ENCODE data around the gene SLAMF9.

The SLAMF9 gene

DNA sequence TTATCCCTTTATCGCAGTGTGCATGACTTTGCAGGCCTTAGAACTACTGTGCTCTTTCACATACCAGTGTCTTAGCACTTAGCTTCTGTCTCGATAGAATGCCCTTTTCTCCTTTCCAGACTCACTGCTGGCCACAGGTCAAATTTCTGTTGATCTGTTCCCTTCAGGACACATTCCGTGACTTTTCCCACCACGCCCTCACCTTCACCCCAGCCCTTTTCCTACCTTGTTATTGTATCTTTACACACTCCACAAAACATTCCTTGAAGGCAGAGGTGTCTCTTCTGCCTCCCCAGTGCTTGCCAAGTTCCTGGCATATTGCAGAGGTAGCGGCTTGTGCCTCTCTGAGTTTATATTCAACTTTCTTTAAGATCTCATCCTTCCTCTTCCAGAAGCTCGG, 4.9 kb downstream of the SLAMF9 start:
- no peak for DNase-seq (ENCODE audit: extremely low spot score, insufficient read length, low read depth)

DNA sequence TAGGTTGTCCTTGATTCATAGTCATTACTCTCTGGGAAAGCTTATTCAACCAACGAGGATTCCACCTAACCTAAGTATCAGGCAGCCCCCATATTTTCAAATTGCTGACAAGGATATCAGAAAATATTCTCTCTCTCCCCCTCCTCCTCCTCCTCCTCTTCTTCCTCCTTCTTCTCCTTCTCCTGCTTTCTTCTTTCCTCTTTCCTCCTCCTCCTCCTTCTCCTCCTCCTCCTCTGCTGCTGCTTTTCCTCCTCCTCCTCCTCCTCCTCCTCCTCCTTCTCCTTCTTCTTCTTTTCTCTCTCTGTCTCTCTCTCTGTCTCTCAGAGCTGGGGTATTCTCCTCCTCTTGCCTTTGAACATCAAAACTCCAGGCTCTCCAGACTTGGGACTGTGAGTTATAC, 6.1 kb downstream of the SLAMF9 start:
- DNase-seq (ENCODE audit: extremely low spot score, insufficient read length, low read depth), result no peak
- no peak for FAIRE-seq

More for the DNA sequence above, 4.9 kb downstream of the SLAMF9 start:
- FAIRE-seq, result no peak

DNA sequence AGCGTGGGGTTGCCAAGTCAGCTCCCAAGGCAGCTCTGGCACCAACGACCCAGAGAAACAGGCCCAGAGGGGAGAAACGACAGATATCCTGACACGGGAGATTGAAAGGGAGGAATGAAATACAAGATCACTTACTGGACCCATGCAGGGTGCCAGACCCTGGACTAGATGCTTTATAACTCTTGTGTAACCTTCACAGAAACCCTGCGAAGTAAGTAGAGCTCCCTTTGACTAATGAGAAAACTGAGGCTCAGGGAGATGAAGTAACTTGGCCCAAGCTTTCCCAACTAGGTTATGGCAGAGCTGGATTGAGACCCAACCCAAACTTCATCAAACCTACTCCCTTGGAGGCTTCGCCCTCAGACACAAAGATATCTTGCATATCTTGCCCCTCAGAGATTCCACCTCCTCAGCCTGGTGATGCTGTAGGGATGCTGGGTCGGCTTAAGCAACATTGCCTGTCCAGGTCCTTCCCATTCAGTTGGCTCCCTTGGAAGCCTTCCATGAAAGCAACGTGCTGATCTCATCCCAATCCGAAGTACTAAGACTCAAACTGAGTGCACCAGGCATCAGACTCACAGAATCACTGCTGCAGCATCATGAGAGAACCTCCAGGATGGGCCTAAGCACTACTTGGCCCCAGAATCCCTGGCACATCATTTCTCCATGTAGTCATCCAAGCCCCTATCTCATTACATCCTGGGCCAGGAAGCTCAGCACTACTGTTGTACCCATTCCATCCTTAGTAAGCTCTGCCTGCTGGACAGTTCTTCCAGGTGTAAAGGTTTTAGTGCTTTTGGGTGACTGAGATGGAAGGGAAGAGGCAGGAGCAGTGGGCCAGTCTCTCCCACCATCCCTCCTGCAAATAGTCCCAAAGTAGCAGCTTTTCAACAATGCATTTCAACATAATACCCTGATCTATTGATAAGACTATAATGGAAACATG, 7.5 kb downstream of the SLAMF9 start:
- FAIRE-seq (no peak), DNase-seq (ENCODE audit: extremely low spot score, insufficient read length, low read depth) (no peak)

DNA sequence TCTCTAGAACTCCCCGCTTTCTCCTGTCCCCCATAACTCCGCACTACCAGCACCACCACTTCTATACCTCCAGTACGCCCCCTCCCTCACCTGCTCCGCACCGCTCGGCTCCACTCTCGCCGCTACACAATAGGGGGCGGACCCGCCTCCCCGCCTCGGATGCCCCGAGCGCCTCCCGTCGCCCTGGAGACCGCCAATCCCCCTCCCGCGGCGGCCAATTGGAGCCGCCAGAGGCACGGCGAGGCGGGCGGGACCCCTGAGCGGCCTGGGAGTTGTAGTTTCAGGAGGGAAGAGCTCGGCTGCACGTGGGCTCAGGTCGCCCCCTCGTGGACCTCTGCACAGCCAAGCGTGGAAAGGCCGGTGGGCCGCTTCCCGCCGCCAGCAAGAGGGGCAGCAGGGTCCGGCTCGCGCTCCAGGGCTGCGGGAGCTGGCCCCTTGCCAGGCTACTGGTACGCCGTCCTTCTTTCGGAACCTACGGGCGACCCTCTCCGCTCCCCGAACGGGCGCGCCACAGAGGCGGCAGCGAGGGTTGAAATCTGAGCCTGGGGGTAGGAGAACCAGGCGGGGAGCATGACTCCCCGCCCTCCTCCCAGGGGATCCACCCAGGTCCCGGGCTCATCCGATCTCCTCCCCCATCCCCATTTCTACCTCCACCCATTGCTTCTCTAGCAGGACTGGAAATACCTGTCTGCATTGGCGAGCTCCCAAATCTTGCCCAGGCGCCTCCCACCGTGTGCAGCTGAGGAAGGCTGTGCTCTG, 8.4 kb downstream of the SLAMF9 start, which contains the start of gene IGSF9:
Gene IGSF9 (minus strand): TSS at position 131 of the 759 bp plus-strand sequence. CDS start 2,159 bp downstream, outside the sequence.
- no peak for DNase-seq (ENCODE audit: extremely low spot score, insufficient read length, low read depth)
- FAIRE-seq, result no peak

DNA sequence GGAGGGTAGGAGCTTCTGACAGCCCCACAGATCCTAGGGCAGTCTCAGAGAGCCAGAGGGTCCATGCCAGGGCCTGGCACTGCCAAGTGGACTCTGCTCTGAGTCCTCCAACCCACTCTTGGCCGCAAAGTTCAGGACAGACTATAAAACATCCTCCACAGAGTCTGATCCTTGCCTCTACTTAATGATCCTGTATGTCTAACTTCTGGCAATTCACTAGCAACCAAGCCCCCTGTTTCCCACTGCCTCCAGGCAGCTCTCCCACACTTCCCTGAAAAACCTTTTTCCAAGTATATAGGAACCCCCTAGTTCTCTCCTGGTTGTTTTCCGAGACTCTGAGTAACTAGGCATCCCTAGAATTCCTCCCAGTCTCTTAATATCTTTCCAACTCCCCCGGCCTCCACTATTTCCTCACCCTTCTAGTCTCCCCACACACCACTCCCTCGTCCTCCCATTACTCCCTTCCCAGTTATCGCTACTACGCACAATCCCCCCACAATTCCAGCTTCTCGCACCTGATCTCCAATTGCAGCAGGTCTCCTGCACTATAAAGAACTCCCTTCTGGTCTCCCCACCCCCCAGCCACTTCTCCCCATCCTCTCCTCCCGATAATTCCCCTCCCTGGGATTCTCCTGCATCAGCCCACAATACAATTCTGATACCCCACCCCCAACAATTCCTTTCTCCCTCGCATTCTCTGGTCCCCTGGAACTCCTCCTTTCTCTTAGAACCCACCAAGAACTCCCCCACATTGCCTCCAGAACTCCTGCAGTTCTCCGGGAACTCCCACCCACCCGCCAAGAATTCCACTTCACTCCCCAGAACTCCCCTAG, 9.2 kb downstream of the SLAMF9 start:
- FAIRE-seq (no peak), DNase-seq (ENCODE audit: extremely low spot score, insufficient read length, low read depth) (no peak)

DNA sequence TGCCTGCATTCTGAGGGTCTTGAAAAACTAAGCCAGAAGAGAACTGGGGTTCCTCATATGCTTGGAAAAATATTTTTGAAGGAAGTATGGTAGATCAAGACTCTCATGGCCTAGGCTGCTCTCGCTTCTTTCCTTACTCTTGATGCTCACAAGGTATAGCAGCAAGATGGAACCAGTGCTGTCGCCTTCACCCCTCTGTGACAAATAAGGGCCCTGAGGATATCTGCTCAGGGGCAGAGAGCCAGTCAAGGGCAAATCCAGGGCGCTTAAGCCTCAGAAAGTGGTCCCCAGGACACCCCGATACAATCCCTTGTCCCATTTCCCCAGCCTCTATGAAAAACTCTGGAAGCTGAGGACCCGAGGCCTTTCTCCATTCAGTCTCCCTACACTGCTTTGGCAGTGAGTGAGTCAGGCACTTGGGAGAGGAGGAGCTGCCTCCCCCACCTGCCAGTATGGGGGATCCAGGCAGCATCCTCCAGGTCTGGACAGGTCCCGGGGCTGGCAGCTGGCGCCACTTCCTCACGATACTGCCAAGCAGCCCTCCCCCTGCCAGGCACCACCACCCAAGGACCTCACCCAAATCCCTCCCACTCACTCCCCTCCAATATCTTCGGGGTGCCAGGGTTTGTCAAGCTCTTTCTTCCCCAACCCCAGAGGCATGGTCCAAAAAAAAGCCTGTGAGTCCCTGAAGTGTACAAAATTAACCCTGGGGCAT, 10.0 kb downstream of the SLAMF9 start:
- no peak for DNase-seq (ENCODE audit: extremely low spot score, insufficient read length, low read depth)
- FAIRE-seq, result no peak

DNA sequence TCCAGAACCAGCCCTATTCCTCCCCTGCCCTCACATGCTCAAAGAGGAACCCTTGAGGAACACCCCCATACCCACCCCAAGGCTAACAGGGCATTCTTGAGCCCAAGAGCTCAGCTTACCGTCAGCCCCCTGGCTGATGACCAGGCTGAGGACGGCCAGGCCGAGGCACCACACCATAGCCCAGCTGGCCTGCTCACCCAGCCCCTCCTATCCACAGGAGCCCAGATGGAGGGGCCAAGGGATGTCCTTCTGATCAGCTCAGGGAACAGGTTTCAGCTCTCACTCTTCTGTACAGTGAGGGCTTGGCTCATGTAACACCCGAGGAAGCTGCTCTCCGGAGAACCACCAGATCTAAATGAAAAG, 10.8 kb downstream of the SLAMF9 start:
- FAIRE-seq (no peak), DNase-seq (ENCODE audit: extremely low spot score, insufficient read length, low read depth) (no peak)

DNA sequence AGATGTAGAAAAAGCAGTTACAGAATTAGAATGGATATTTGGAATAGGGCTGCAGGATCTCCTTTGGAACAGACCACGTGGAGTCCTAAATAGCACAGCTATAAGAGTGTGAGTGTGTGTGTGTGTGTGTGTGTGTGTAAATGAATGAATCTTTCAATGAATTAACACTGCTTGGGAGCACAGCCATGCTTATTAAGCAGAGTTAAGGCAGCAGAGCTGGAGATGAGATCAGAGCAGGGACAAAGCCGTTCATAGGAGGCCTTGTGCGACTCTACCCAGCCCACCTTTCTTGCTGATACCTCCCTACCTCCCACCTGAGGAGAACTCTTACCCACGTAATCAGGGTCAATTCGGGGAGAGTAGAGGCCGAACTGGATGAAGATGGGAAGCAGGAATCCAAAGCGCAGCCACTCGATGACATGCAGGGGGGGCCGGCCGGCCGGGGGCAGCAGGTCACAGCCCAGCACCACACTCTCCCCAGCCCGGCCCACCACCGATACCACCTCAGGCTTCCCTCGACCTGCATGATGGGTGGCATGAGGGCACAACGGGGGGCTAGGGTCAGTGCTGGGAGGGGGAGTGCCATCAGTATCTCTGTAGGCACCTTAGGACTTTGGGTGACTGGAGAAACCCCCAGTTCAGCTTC, 11.3 kb downstream of the SLAMF9 start:
- FAIRE-seq (no peak), DNase-seq (ENCODE audit: extremely low spot score, insufficient read length, low read depth) (no peak)

DNA sequence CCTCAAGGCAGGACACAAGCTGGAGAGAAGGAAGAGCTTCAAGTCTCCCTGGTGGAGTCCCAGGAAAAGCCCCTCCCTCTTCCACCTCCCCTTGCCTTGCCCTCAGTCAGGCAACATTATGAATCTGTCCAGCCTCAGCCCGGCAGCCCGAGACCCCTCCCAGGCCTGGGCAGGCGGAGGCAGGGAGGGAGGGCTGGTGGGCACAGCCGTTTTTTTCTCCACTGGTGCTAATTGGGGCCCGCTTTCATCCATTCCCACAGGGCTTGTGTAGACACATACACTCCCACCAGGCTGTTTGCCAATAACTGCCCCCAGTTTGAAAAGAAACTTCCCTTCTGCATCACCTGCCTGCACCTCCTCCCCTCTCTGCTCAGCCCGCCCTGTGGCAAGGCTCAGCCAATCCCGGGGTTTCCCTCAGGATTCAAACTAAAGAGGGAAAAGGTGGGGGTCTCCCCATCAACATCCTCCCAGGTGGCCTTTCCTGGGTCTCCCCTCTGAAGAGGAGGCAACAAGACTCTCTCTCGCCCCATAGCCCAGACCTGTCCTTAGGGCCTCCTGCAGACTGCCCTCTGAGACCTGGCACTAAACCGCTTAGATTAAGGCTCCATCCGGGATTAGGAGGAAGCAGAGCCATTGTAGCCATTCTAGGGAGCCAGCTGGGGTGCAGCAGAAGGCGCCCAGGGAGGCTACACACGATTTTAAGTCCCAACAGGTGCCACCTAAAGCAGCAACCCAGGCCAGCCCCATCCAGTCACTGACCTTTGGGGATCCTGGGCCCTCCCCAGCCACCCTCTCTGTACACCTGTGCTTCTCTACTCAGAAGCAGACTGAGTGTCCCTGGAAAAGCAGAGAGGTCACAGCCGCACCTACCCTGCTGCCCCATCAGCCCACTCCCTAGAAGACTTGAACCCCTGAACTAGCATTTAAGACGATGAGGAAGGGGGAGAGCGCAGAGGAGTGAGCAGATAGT, 12.2 kb downstream of the SLAMF9 start:
- DNase-seq (ENCODE audit: extremely low spot score, insufficient read length, low read depth) (no peak), FAIRE-seq (no peak)

DNA sequence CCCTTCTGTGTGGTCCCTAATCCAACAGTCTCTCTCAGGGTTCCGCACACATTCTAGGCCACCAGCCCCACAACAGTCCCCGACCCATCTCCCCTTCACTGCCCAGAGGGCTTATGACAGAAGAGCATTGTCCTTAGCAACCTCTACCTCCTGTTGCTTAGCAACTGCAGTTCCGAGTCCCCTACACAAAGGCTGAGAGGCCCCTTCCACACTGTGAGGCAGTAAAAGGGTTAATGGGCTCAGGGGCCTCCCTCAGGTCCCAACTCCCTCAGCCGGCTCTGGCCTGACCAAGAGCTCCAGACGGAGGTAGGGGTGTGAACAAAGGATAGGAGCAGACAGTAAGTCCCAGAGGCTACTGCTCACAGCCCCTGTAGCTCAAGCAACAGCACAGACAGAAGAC, 12.9 kb downstream of the SLAMF9 start:
- FAIRE-seq (no peak), DNase-seq (ENCODE audit: extremely low spot score, insufficient read length, low read depth) (no peak)

DNA sequence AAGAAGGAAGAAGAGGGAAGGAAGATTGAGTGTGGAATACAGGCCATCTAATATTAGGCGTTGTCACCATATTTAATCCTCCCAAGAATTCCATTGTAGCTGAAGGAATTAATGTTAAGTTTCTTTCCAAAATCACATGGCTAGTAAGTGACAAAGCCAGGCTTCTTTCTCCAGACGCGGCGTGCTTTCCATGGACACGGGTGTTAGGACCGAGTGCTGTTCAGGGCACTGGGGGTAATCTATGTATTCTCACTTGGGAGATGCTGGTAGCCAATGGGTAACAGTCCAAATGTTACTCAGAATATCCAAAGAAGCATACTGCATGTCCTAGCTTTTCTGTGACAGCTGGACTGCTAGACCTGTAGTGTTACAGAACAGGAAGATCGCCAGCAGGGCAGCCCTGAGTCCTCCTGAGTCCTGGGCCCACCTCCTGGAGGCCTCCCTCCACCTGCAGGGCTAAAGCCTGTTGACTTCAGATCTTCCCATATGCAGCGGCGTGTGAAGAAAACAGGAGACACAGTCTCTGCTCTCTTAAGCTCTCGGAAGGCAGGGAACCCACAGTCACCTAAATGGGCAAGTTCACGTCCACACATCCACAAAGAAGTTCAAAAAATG, 13.9 kb downstream of the SLAMF9 start:
- no peak for FAIRE-seq
- DNase-seq (ENCODE audit: extremely low spot score, insufficient read length, low read depth), result no peak

DNA sequence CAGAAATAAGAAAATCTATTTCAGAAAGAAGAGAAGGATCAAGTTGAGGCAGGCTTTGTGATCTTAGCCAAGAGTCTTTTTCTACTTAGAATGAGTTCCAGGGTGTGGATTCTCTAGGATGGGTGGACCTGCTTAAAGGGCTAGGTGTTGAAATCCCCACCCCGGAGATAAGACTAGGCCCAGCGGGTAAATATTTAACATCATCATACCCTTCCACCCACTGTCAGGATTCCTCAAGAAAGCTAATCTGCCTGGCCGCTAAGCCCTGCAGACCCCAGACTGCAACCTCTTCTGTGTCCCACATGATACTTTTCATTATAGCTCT, 14.4 kb downstream of the SLAMF9 start:
- no peak for DNase-seq (ENCODE audit: extremely low spot score, insufficient read length, low read depth)
- no peak for FAIRE-seq

DNA sequence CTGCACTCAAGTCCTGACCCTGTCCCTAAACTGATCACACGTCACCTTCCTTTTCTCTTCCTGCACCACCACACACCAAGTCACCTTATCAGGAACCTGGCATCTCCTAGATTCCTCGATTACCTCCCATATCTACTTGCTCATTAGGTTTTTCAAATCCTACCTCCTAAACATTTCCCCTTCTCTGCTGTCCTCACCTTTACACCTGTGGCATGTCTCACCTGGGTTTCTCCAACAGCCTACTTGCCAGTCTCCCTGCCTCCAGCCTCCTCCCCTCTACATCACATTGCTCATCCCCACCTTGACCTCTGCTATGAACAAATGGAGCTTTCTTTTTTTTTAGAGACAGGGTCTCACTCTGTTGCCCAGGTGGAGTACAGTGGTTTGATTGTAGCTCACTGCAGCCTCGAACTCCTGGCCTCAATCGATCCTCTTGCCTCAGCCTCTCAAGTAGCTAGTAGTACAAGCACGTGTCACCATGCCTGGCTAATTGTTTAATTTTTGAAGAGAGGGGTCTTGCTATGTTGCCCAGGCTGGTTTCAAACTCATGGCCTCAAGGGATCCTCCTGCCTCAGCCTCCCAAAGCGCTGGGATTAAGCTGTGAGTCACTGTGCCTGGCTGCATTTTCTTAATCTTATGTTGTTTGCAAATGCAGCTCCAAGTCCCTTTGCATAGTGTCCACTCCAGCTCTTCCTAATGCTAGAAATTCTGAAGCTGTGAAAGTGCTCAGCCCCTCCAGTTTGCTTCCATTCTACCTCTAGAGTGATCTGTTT, 14.9 kb downstream of the SLAMF9 start:
- FAIRE-seq, result no peak
- no peak for DNase-seq (ENCODE audit: extremely low spot score, insufficient read length, low read depth)

DNA sequence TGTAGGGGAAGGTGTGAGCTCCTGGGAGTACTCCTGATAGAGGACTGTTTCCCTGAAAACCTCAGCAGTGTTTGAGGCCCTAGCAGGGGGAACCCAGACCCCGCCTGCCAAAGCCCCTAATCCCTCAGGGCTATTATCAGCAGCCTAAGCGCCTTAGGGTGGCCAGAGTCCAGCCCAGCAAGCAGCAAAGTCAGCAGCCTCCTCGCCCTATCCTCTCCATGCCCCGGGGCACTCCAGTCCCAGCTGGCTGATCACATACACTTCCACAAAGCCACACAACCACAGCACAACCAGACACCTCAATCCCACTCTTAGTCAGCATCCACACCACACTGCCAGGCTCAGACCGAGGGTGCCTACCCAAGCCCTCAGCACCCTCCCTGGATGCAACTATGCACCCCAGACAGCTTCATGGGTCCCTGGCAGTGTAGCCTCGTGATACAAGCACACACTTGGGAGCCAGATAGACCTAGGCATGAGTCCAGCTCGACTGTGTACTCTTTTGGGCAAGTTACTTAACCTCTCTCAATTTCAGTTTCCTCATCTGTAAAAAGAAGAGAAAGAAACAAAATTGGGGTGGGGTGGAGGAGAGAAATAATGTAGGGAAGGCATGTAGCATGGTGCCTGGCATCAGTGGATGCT, 15.7 kb downstream of the SLAMF9 start:
- FAIRE-seq (peak; percentile 24), DNase-seq (ENCODE audit: extremely low spot score, insufficient read length, low read depth) (no peak)

DNA sequence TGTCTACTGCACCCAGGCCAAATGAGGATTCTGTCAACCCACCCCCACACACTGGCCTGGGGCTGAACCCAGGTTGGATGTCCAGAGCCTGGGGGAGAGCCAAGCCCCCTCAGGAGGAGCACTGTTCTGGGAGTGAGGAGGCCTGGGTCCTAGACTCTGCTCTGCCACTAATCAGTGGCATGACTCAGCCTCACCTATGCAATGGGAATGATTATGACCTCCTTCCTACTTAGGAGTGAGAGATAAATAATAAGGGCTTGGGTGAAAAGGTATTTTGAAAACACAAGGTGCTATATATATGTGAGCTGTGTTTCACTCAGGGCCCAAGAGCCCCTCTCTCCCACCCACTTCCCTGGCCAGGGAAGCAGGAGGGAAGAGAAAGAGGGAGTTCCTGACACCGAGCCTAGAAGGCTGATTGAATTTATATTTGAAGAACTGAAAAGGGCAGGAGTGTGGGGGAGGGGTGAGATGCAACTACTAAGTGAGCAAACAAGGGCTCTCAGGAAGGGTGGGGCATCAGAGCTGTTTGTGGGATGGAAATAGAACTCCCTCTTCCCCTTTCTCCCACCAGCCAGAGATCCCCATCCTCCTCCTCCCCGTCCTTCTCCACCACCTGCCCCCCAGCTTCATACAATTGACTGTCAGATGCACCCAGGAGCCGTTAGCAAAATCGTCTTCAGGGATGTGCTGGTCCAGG, 16.8 kb downstream of the SLAMF9 start:
- FAIRE-seq, result peak; percentile 50
- DNase-seq (ENCODE audit: extremely low spot score, insufficient read length, low read depth), result no peak

DNA sequence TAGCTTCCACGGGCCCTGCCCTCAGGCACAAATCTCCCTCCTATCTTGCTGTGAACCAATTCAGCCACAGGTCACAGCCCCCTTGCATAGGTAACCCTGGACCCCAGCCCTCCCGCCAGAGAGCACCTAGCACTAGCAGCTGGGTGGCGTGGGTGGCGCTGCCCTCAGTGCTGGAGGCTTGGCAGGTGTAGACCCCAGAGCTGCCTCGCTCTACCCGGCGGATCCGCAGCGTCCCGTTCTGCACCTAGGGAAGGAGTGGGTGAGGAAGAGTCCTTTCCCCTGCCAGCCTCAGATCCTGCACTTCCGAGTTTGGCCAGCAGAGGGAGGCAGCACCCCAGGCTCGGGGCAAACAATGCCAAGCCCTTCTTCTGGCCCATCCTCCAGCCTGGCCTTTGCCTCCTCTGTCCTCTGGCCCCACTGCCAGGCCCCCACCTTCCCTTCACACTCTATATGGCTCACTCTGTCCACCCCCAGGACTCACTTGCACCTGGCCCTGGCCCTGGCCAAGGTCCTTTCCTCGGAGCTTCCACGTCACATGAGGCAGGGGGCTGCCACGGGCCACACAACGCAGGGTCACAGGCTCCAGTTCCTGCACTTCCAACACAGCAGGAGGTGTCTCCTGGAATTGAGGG, 17.6 kb downstream of the SLAMF9 start:
- peak; percentile 65 for DNase-seq (ENCODE audit: extremely low spot score, insufficient read length, low read depth)
- FAIRE-seq, result peak; percentile 83

All from GM18507 (cell line).